ENCODE results near the gene ITGB5.

DNA sequence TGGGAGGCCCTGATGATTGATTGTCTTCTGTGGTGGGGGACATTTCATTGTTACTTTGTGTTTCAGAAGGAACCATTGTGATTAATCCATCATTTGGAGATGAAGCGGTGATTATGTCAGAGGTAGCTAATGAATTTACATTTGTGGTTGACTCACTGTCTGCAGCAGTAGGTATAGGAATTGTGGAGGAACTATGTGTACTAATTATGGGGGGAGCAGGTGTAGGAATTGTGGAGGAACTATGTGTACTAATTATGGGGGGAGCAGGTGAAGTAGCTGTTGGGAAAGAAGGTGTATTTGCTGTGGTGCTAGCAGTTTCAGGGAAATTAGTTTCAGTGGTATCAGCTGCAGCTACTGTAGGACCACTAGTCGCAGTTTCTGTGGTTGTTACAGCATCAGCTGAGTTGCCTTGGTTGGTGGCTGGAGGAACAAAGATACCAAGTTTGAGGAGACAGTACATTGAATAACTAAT, 40.4 kb upstream of the ITGB5 start:
- TF ChIP-seq FOSL2 (IDR thresholded peaks at IDR 0.05) (no peak), FOSL2 (CRISPR knock-in tag; IDR thresholded peaks at IDR 0.05) (no peak), RFX5 (IDR thresholded peaks at IDR 0.05) (no peak), EHMT2 (IDR thresholded peaks at IDR 0.05; ENCODE audit: low read depth) (no peak)
